HG03457 (cell line): Measurements from ENCODE around the gene ERBB2.

Experiments used
- ATAC-seq: cut with Tn5 transposase; IDR thresholded peaks from one replicate; pipeline ENCODE4 v1.9.1; 2021; ENCODE audit warnings: moderate number of reproducible peaks; ENCODE audit not compliant: unreplicated experiment

Gene ERBB2

GRCh38 chr17:39699818-39700147 is at the start of gene ERBB2:
TSS of gene ERBB2 (plus strand) at chr17:39700064. CDS start at chr17:39700239, 175 bp downstream.
- ATAC-seq, result no peak

DNA sequence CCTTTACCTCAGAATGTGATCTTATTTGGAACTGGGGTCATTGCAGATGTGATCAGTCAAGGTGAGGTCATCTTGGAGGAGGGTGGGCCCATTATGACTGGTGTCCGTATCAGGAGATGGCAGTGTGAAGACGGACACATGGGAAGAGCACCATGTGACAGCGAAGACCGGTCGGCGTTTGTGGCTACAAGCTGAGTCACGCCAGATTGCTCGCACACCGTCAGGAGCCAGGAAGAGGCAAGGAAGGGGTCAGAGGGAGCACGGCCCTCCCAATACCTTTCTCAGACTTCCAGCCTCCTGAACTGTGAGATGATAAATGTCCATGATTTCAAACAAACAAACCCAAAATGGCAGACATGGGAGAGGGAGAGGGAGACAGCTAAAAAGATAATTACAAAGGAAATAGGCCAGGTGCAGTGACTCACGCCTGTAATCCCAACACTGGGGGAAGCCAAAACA is 49.7 kb upstream of the ERBB2 start:
- no peak for ATAC-seq

DNA sequence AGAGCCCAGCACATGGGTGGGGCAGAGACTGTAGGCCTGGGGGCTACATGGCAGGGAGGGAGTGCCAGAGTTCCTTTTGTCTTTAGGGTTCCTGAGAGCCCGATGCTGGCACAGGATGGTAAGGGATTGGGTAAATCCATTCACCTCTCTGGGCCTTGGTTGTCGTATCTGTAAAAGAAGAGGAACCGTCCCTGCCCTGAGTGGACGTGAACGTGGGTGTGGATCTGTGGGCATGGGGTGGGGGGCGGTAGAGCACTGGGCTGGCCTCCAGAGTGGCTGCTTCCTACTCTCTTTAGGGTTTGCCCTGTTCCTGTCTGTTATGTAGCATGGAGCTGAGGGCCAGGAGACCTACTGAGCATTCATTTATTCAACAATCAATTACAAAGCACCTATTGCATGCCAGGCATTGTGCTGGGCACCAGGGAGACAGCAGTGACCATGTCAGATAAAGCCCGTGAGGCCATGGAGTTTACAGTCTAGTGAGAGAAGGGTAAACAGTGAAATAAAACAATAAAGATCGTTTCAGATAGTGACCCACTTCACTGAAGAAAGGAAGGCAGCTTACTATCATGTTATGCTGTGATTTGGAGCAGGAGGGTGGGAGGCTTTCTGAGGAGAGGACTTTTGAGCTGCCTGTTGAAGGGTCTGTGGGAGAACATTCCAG is 47.8 kb upstream of the ERBB2 start:
- ATAC-seq, result no peak

DNA sequence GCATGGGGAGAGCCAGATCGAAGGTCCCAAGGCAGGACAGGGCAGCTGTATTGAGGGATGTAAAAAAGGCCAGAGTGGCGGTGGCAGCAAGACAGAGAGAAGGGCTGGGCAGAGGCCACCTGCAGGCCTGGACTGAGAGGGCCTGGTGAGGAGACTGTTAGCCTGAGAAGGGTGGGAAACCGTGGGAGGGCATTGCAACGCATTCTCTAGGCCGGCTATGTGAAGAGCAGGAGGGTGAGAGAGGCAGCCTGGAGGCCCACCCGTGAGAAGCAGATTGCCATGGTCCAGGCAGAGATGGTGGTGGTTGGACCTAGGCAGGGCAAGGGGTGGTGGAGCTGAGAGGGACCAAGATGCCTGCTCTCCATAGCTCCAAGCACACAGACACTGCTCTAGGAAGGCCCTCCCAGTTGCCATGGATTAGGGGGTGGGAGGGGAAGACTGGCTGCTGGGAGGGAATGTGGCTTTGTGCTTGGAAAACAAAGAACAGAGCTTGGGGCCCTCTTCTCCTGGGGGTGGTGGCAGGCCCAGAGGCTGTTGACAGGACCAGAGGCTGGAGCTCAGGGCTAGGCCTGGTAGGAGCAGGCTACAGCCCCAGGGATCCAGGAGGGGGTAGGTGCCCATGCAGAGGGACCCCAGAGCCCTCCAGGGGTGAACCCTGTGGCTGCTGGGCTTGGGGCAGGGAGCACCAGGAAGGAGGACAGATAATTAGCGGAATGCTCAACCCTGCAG is 47.1 kb upstream of the ERBB2 start:
- ATAC-seq, result no peak

GRCh38 chr17:39653316-39653661 is 46.6 kb upstream of the ERBB2 start:
- no peak for ATAC-seq

- ATAC-seq, result no peak
Observed at GRCh38 chr17:39653662-39654331, 46.1 kb upstream of the ERBB2 start.

GRCh38 chr17:39655105-39655504 is 44.8 kb upstream of the ERBB2 start:
- ATAC-seq, result no peak

DNA sequence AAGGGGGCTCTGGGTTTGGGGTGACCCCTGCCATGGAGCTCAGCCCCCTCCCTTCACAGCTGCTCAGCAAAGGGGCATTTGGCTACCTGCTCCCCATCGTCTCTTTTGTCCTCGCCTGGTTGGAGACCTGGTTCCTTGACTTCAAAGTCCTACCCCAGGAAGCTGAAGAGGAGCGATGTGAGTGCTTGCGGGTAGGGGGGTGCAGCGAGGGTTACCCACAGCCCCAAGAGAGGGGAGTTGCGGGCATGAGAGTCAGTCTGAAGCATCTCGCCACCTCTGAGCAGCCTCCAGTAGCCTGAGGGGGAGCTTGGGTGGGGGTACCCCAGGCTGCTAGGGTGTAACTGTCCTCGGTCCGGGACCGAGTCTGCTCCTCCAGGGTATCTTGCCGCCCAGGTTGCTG is 41.5 kb upstream of the ERBB2 start:
- ATAC-seq, result no peak

- no peak for ATAC-seq
Observed at GRCh38 chr17:39658760-39659159, 41.1 kb upstream of the ERBB2 start.

DNA sequence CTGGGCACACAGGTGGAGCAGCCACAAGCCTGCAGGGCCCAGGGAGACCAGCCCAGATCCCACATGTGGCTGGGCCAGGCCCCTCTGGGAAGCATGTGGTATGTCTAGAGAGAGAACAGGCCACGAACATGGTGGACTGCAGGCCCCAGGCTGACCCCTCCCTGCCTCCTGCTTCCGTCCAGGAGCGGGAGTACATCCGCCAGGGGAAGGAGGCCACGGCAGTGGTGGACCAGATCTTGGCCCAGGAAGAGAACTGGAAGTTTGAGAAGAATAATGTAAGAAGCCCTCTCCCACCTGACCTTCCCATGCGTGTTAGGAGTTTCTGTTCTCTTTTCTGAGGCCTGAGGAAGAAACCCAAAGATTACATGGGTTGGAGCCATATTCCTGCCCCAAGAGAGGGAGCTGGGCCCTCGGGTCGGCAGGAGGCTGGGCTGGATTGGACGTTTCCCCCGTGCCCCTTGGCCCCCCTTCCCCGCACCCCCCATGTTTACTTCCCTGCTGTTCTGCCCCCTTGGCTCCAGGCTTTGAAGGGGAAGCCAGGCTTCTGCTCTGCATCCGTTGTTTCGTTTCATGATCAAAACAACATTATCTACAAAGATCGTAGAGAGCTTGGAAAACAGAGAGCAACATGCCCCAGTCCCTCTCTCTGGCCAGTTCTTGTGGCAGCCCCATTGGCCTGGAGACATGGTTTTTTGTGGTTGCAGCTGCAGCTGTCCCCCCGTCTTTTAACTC is 40.4 kb upstream of the ERBB2 start:
- no peak for ATAC-seq

- no peak for ATAC-seq
Observed at GRCh38 chr17:39660011-39660360, 39.9 kb upstream of the ERBB2 start.

DNA sequence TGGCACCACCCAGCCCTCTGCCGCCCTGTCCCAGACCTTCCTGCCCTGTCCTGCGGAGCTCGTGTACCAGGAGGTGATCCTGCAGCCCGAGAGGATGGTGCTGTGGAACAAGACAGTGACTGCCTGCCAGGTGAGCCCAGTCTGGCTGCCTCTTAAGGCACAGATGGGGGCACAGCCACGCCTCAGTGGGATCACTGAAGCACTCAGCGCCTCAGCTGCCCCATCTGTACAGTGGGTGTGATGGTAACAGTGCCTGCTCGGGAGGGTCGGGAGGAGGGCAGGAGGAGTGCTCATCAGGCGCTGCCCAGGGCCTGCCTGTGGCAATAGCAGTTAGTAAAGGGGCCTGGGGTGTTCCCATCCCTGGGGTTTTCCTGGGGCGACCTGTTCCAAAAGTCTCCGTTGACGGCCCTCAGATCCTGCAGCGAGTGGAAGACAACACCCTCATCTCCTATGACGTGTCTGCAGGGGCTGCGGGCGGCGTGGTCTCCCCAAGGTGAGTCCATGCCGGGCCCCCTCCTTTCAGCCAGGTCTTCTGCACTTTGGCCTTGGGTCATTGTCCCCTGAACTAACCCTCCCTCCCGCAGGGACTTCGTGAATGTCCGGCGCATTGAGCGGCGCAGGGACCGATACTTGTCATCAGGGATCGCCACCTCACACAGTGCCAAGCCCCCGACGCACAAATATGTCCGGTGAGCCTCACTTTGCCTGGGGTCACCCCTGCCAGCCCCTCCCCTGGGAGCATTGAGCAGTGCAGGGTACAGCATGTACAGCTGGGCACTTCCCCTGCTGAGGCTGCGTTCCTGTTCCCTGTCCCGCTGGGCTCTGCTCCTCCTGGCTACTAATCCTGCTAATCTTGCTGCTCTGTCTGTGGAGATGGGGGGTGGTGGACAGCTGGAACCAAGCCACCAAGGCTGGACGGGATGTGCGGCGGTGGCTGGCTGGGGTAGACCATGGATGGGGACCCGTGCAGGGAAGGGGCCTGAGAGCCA is 39.2 kb upstream of the ERBB2 start:
- ATAC-seq, result no peak

DNA sequence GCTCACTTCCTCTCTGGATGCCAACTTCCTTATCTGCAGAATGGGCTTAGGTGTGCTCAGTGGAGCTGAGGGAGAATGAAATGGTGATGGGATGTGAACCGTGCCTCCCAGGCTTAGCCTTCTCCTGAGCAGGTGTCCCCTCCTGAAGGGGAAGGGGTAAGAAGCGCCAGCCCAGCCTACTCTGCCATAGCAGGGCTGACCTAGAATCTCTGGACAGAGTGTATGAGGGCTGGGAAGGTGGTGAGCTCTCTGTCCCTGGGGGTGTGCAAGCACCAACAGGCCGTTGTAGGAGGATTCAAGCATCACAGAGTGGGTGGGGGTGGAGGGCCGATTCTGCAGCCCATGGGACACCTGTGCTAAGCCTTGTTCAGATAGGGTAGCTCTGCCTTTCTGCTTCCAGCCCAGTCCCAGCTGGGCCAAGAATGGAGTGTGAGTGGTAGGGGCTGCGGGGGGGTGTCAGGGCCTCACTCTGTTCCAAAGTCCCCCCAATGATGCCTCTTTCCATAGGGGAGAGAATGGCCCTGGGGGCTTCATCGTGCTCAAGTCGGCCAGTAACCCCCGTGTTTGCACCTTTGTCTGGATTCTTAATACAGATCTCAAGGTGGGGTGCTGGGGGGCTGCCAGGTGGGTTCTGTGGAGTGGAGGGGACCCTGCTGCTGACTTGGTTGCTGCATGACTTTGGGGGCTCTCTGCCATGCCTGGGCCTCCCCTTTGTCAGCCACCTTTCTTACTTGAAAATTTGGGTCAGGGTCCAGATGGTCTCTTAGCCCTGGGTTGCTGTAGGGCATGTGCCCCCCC is 37.9 kb upstream of the ERBB2 start:
- no peak for ATAC-seq

- no peak for ATAC-seq
Observed at GRCh38 chr17:39662551-39663339, 37.1 kb upstream of the ERBB2 start.

- no peak for ATAC-seq
Observed at GRCh38 chr17:39663340-39663687, 36.5 kb upstream of the ERBB2 start.

- no peak for ATAC-seq
Observed at GRCh38 chr17:39663688-39664580, 35.9 kb upstream of the ERBB2 start.

DNA sequence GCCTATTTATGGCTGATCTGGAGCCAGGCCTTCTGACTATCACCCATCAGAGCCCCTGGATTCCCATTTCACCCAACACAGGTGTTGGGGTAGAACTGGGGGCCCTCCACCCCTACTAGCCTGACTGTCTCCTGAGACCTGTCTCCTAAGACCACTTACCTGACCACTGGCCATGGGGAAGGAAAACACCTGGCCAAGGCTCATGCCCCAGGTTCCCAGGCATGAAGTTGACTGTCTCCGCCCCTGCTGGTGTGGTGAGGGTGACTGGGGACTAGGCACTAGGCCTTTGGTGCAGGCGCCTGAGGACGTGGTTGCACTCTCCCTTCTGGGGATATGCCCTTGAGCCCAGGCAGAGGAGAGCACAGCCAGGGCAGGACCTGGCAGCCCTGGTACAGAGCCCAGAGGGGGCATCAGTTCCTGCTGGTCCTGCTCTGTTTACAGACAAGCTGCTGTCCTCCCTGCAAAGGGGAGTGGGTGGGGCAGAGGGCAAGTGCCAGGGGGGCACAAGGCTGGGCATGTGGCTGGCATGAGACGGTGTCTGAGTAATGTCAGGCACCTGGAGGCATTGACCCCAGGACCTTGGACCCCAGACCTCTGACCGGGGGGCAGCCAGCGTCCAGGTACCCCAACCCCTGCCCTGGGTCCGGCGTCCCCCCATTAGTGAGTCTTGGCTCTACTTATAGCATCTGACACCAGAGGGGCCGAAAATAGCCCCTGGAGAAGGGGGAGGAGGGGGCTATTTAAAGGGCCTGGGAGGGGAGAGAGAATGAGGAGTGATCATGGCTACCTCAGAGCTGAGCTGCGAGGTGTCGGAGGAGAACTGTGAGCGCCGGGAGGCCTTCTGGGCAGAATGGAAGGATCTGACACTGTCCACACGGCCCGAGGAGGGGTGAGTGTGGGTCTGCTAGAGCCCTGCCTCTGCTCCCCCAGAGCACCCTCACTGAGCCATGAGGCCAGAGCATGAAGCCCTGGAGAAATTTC is 35.0 kb upstream of the ERBB2 start, which contains the start of gene TCAP:
Gene TCAP, plus strand, starts transcription at position 769 of the 981 bp plus-strand sequence. Its CDS starts 11 bp downstream, at position 780.
- ATAC-seq, result no peak
